K562 (cell line): Measurements from ENCODE around the gene MYO15A. TPM values are rescaled to one million over a fixed set of nuclear protein-coding genes. Genes with fewer than 3 reads are reported as not detected.

Source experiments
- DMBX1 ChIP-seq: fragments of 250-450 bp; sonication (Bioruptor Pico); IDR thresholded peaks from 2 replicates; pipeline ENCODE4 v1.8.0; 2022; ENCODE audit warnings: inconsistent platforms, mild to moderate bottlenecking, moderate library complexity, borderline replicate concordance
- EGR1 ChIP-seq: fragments of 450-650 bp; conservative IDR thresholded peaks from 2 replicates; pipeline ENCODE4 v1.6.1; 2017; ENCODE audit warnings: mild to moderate bottlenecking
- ESRRA ChIP-seq: fragments of 450-650 bp; IDR thresholded peaks from 2 replicates; pipeline ENCODE4 v1.6.1; 2014; ENCODE audit warnings: low read depth, mild to moderate bottlenecking, moderate library complexity, borderline replicate concordance
- FOXJ2 ChIP-seq: fragments of 200-800 bp; sonication (Bioruptor generic); IDR thresholded peaks from 2 replicates; pipeline ENCODE4 v1.6.1; 2016; ENCODE audit warnings: missing genetic modification characterization, missing compliant biosample characterization
- FOXM1 ChIP-seq, 2 experiments: fragments of 450-650 bp in 1 of 2; sonication (generic) in 1 of 2; formaldehyde crosslinking in 1 of 2; IDR thresholded peaks; 2 replicates each; pipeline versions ENCODE4 v1.6.1 to v1.9.0; 2017 to 2022; ENCODE audit warnings: low read depth in 2 of 2, mild to moderate bottlenecking in 2 of 2, missing genetic modification reagents in 1 of 2, moderate library complexity in 1 of 2
- GTF2E2 ChIP-seq: fragments of 200-800 bp; sonication (Bioruptor generic); IDR thresholded peaks from 2 replicates; pipeline ENCODE4 v1.6.1; 2016; ENCODE audit warnings: missing genetic modification characterization, missing compliant biosample characterization
- IRF2 ChIP-seq: sonication (generic); formaldehyde crosslinking; IDR thresholded peaks from 2 replicates; pipeline ENCODE4 v1.8.1; 2022; ENCODE audit warnings: mild to moderate bottlenecking, missing genetic modification reagents
- MTF1 ChIP-seq: fragments of 250-450 bp; sonication (Bioruptor Pico); IDR thresholded peaks from 2 replicates; pipeline ENCODE4 v1.9.0; 2021; ENCODE audit warnings: moderate library complexity, mild to moderate bottlenecking, inconsistent platforms, borderline replicate concordance
- NRF1 ChIP-seq, 2 experiments: fragments of 450-650 bp; IDR thresholded peaks in 1 of 2; conservative IDR thresholded peaks in 1 of 2; 2 replicates each; pipeline ENCODE4 v1.6.1; 2014; ENCODE audit warnings: mild to moderate bottlenecking in 2 of 2
- PHB ChIP-seq: fragments of 250-450 bp; sonication (Bioruptor Pico); IDR thresholded peaks from 2 replicates; pipeline ENCODE4 v1.5.0; 2021
- POU5F1 ChIP-seq: fragments of 150-350 bp; IDR thresholded peaks from 2 replicates; pipeline ENCODE4 v1.6.1; 2014; ENCODE audit warnings: borderline replicate concordance, low read length, low read depth, mild to moderate bottlenecking; ENCODE audit not compliant: partially characterized antibody
- PRMT5 ChIP-seq: sonication (generic); formaldehyde crosslinking; IDR thresholded peaks from 2 replicates; pipeline ENCODE4 v1.5.0; 2020; ENCODE audit warnings: missing genetic modification reagents
- PRPF4 ChIP-seq: fragments of 200-400 bp; formaldehyde crosslinking; IDR thresholded peaks from one replicate; pipeline ENCODE4 v1.6.1; 2017; ENCODE audit warnings: low read length, low read depth, mild to moderate bottlenecking; ENCODE audit not compliant: insufficient read depth, poor library complexity, severe bottlenecking
- TSC22D4 ChIP-seq: fragments of 450-650 bp; IDR thresholded peaks from 2 replicates; pipeline ENCODE4 v1.6.1; 2016; ENCODE audit warnings: missing genetic modification characterization, missing biosample characterization, control low read depth
- XRCC3 ChIP-seq: fragments of 450-650 bp; IDR thresholded peaks from 2 replicates; pipeline ENCODE4 v1.6.1; 2017; ENCODE audit warnings: mild to moderate bottlenecking, moderate library complexity
- XRCC4 ChIP-seq: IDR thresholded peaks from one replicate; pipeline ENCODE4 v1.6.1; 2011; ENCODE audit not compliant: insufficient read depth, insufficient read length; ENCODE audit errors: extremely low read depth
- XRCC5 ChIP-seq: fragments of 200-400 bp; formaldehyde crosslinking; IDR thresholded peaks from 2 replicates; pipeline ENCODE4 v1.6.1; 2017; ENCODE audit warnings: low read depth, mild to moderate bottlenecking, low read length
- ZKSCAN8 ChIP-seq: fragments of 200-800 bp; sonication (Bioruptor generic); IDR thresholded peaks from 2 replicates; pipeline ENCODE4 v1.6.1; 2016; ENCODE audit warnings: missing genetic modification characterization, missing compliant biosample characterization
- ZNF143 ChIP-seq: sonication (generic); formaldehyde crosslinking; IDR thresholded peaks from 2 replicates; pipeline ENCODE4 v1.9.0; 2022; ENCODE audit warnings: mild to moderate bottlenecking, missing genetic modification reagents
- ZNF274 ChIP-seq: IDR thresholded peaks from 2 replicates; pipeline ENCODE4 v1.6.1; 2011; ENCODE audit warnings: low read depth, mild to moderate bottlenecking, low read length, moderate library complexity, borderline replicate concordance
- ZNF408 ChIP-seq: fragments of 250-450 bp; sonication (Bioruptor Pico); IDR thresholded peaks from 2 replicates; pipeline ENCODE4 v1.4.0; 2020; ENCODE audit warnings: low read depth, mild to moderate bottlenecking, moderate library complexity
- ZNF778 ChIP-seq: fragments of 450-650 bp; formaldehyde crosslinking; IDR thresholded peaks from 2 replicates; pipeline ENCODE4 v1.4.0; 2020; ENCODE audit warnings: mild to moderate bottlenecking, moderate library complexity
- polyA plus RNA-seq, 8 experiments: library from polyadenylated mRNA; depleted of rRNA in 4 of 8; stranded (reverse) in 5 of 8; unstranded in 3 of 8; fragments of >200 nt; fragmentation: Nextera tagmentation in 2 of 8; fragmentation: Illumina TruSeq in 1 of 8; extraction: Ambion mirVana in 2 of 8; extraction: Trizol in 1 of 8; gene quantifications; 2 replicates each; pipeline versions ENCODE4 v1.2.1 to v1.2.3, GENCODE V29; 2011 to 2014; ENCODE audit warnings: inconsistent platforms in 1 of 8, missing spikeins in 1 of 8
- total RNA-seq, 7 experiments: library from RNA; depleted of rRNA in 6 of 7; stranded (reverse); fragments of >200 nt in 6 of 7; fragmentation: Illumina TruSeq in 2 of 7; extraction: Trizol in 2 of 7; gene quantifications; 2 replicates each; pipeline versions ENCODE4 v1.2.1 to v1.2.3, GENCODE V29; 2011 to 2021; ENCODE audit warnings: low replicate concordance in 1 of 7
- TF ChIP-seq, protein P1 (sequence below), 2 experiments: fragments of 450-650 bp in 1 of 2; IDR thresholded peaks; 2 replicates each; pipeline ENCODE4 v1.6.1; 2011 to 2017; ENCODE audit warnings: low read depth in 2 of 2, antibody characterized with exemption in 1 of 2, borderline replicate concordance in 1 of 2, low read length in 1 of 2, mild to moderate bottlenecking in 1 of 2, mixed read lengths in 1 of 2; ENCODE audit not compliant: control insufficient read depth in 1 of 2
- TF ChIP-seq, protein P2 (sequence below): sonication (generic); formaldehyde crosslinking; IDR thresholded peaks from 2 replicates; pipeline ENCODE4 v1.8.1; 2023; ENCODE audit warnings: mild to moderate bottlenecking, missing genetic modification reagents

Gene MYO15A
- total and polyA plus RNA-seq, 9 of the 15 experiments (the other 6 are each of a cell fraction or from before 2014, with no cell fraction given) = 0.05 to 0.88 (median 0.14) TPM; not detected in 1

- no peak for TF ChIP-seq ZNF778
- TF ChIP-seq IRF2 (CRISPR knock-in tag) = no peak
- TF ChIP-seq ZNF274 = no peak
- no peak for TF ChIP-seq FOXJ2
- TF ChIP-seq, protein P1, sequence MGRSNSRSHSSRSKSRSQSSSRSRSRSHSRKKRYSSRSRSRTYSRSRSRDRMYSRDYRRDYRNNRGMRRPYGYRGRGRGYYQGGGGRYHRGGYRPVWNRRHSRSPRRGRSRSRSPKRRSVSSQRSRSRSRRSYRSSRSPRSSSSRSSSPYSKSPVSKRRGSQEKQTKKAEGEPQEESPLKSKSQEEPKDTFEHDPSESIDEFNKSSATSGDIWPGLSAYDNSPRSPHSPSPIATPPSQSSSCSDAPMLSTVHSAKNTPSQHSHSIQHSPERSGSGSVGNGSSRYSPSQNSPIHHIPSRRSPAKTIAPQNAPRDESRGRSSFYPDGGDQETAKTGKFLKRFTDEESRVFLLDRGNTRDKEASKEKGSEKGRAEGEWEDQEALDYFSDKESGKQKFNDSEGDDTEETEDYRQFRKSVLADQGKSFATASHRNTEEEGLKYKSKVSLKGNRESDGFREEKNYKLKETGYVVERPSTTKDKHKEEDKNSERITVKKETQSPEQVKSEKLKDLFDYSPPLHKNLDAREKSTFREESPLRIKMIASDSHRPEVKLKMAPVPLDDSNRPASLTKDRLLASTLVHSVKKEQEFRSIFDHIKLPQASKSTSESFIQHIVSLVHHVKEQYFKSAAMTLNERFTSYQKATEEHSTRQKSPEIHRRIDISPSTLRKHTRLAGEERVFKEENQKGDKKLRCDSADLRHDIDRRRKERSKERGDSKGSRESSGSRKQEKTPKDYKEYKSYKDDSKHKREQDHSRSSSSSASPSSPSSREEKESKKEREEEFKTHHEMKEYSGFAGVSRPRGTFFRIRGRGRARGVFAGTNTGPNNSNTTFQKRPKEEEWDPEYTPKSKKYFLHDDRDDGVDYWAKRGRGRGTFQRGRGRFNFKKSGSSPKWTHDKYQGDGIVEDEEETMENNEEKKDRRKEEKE (IDR thresholded peaks at IDR 0.05; ENCODE audit: borderline replicate concordance in 1 of 2, control insufficient read depth in 1 of 2, low read depth in 2 of 2, low read length in 1 of 2) = peak in 1 of 2 experiments; percentile 96; a peak in 2 of 4 replicates
- TF ChIP-seq TSC22D4 = no peak
- no peak for TF ChIP-seq PRMT5 (CRISPR knock-in tag)
- no peak for TF ChIP-seq PRPF4
- no peak for TF ChIP-seq FOXM1 (IDR thresholded peaks at IDR 0.05; ENCODE audit: low read depth)
- no peak for TF ChIP-seq FOXM1 (CRISPR knock-in tag; IDR thresholded peaks at IDR 0.05; ENCODE audit: low read depth)
- TF ChIP-seq GTF2E2 (tag) = peak; percentile 95
- no peak for TF ChIP-seq XRCC3
- no peak for TF ChIP-seq MTF1 (CRISPR knock-in tag)
- TF ChIP-seq POU5F1 = no peak
- TF ChIP-seq, protein P2, sequence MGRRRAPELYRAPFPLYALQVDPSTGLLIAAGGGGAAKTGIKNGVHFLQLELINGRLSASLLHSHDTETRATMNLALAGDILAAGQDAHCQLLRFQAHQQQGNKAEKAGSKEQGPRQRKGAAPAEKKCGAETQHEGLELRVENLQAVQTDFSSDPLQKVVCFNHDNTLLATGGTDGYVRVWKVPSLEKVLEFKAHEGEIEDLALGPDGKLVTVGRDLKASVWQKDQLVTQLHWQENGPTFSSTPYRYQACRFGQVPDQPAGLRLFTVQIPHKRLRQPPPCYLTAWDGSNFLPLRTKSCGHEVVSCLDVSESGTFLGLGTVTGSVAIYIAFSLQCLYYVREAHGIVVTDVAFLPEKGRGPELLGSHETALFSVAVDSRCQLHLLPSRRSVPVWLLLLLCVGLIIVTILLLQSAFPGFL (CRISPR knock-in tag) = peak; percentile 83; the same call in 1 of the 2 replicates
- TF ChIP-seq DMBX1 (CRISPR knock-in tag) = peak; percentile 51; the same call in 1 of the 2 replicates
- TF ChIP-seq ZNF408 (CRISPR knock-in tag) = no peak
- peak; percentile 76 for TF ChIP-seq EGR1
- 0 out of 2 replicates have a peak, but pooled peaks have one; percentile 32 for TF ChIP-seq ZKSCAN8
- TF ChIP-seq ZNF143 (CRISPR knock-in tag) = no peak
- TF ChIP-seq PHB (CRISPR knock-in tag) = no peak
- TF ChIP-seq XRCC5 = peak; percentile 98
- TF ChIP-seq XRCC4 = no peak
- peak; percentile 70 for TF ChIP-seq ESRRA
- TF ChIP-seq NRF1 (conservative IDR thresholded peaks at IDR 0.05 in 1 of 2, IDR thresholded peaks at IDR 0.05 in 1 of 2) = peak; percentile 39 to 50; a peak in 3 of 4 replicates
Observed at GRCh38 chr17:18087610-18088491, 20.7 kb upstream of the MYO15A start, which contains the start of gene DRG2 (continued).
